HCT116 (cell line): ENCODE data around the gene LRFN4. TPM values are rescaled to one million over a fixed set of nuclear protein-coding genes. Genes with fewer than 3 reads are reported as not detected.

Experiments
- ATAC-seq: fragments of 200-7000 bp; cut with Tn5 transposase; 2 replicates; pipeline ENCODE4 v1.9.1; 2020; ENCODE audit warnings: mild to moderate bottlenecking, moderate library complexity
- BruUV-seq: library from RNA; stranded (reverse); fragments of 400-500 nt; replicated peaks from 2 replicates; lab custom pipeline; 2021; lab: Mats Ljungman, UMichigan
- CTCF ChIA-PET: fragments of 300-600 bp; sonication (Branson Sonifier 250); formaldehyde crosslinking; loops from one replicate; lab custom pipeline; 2021; ENCODE audit warnings: antibody characterized with exemption; lab: Charles Lee
- POLR2A ChIA-PET: fragments of 300-600, 350-600 bp; sonication (Branson Sonifier 250); formaldehyde crosslinking; loops from one replicate; lab custom pipeline; 2021; ENCODE audit warnings: antibody characterized with exemption; lab: Charles Lee
- RAD21 ChIA-PET, 2 experiments: fragments of 300-600 bp; sonication (Branson Sonifier 250); formaldehyde crosslinking; loops; one replicate each; lab custom pipeline; 2023; ENCODE audit warnings: low total read pairs in 2 of 2; ENCODE audit not compliant: uncharacterized antibody in 2 of 2, unreplicated experiment in 2 of 2, low non-redundant PET in 1 of 2; lab: Charles Lee
- DNase-seq: peaks from one replicate; pipeline ENCODE4 v3.0.0-alpha.2; 2010; ENCODE audit warnings: low read depth, low spot score
- H2AFZ ChIP-seq: fragments of 200-600 bp; shearing (Covaris generic), sonication (generic); 2 replicates; pipeline ENCODE4 v1.6.1; 2017; ENCODE audit warnings: low read depth, mixed run types, mixed read lengths, antibody characterized with exemption, low read length; ENCODE audit not compliant: poor library complexity, severe bottlenecking
- H3K27ac ChIP-seq: 2 replicates; pipeline ENCODE4 v1.5.1; 2012; ENCODE audit warnings: low read depth, low read length
- H3K27me3 ChIP-seq: fragments of 200-600 bp; sonication (generic); 2 replicates; pipeline ENCODE4 v1.6.1; 2016; ENCODE audit warnings: mixed run types, low read length, mixed read lengths; ENCODE audit not compliant: insufficient read depth
- H3K36me3 ChIP-seq, 2 experiments: fragments of 200-500 bp in 1 of 2; fragments of 200-600 bp in 1 of 2; sonication (Bioruptor generic) in 1 of 2; sonication (generic) in 1 of 2; 2 replicates each; pipeline versions ENCODE4 v1.5.1 to v1.6.1; 2014 to 2016; ENCODE audit warnings: low read length in 2 of 2, inconsistent platforms in 1 of 2, mixed read lengths in 1 of 2, mixed run types in 1 of 2; ENCODE audit not compliant: insufficient read depth in 2 of 2, control insufficient read depth in 1 of 2
- H3K4me1 ChIP-seq, 2 experiments: fragments of 200-600 bp in 1 of 2; sonication (generic) in 1 of 2; 2 replicates each; pipeline versions ENCODE4 v1.5.1 to v1.6.1; 2012 to 2017; ENCODE audit warnings: low read length in 2 of 2, inconsistent platforms in 1 of 2, mild to moderate bottlenecking in 1 of 2, mixed read lengths in 1 of 2, mixed run types in 1 of 2, moderate library complexity in 1 of 2; ENCODE audit not compliant: insufficient read depth in 2 of 2, control insufficient read depth in 1 of 2
- H3K4me2 ChIP-seq: fragments of 200-600 bp; sonication (generic); 2 replicates; pipeline ENCODE4 v1.6.1; 2017; ENCODE audit warnings: mixed run types, low read length, mixed read lengths
- H3K4me3 ChIP-seq, 2 experiments: fragments of 200-600 bp in 1 of 2; sonication (generic) in 1 of 2; replicated peaks in 1 of 2; 2 replicates each; pipeline ENCODE4 v1.5.1; 2011 to 2016; ENCODE audit warnings: low read length in 2 of 2, control low read depth in 1 of 2, low read depth in 1 of 2, mild to moderate bottlenecking in 1 of 2, mixed read lengths in 1 of 2, mixed run types in 1 of 2
- H3K79me2 ChIP-seq: fragments of 200-600 bp; sonication (generic); 2 replicates; pipeline ENCODE4 v1.6.1; 2017; ENCODE audit warnings: mild to moderate bottlenecking, mixed run types, low read length, moderate library complexity, mixed read lengths; ENCODE audit not compliant: insufficient read depth
- H3K9ac ChIP-seq: fragments of 200-600 bp; sonication (generic); 2 replicates; pipeline ENCODE4 v1.6.1; 2016; ENCODE audit warnings: low read length, mixed read lengths
- H3K9me2 ChIP-seq: fragments of 200-600 bp; sonication (generic), shearing (Covaris generic); 2 replicates; pipeline ENCODE4 v1.6.1; 2017; ENCODE audit warnings: mixed run types, mild to moderate bottlenecking, moderate library complexity; ENCODE audit not compliant: insufficient read depth
- H3K9me3 ChIP-seq, 2 experiments: fragments of 200-500 bp in 1 of 2; fragments of 200-600 bp in 1 of 2; sonication (Bioruptor generic) in 1 of 2; sonication (generic) in 1 of 2; 2 replicates each; pipeline ENCODE4 v1.6.1; 2014 to 2017; ENCODE audit warnings: low read length in 2 of 2, mixed read lengths in 2 of 2, inconsistent platforms in 1 of 2, low read depth in 1 of 2, mild to moderate bottlenecking in 1 of 2, mixed run types in 1 of 2, moderate library complexity in 1 of 2; ENCODE audit not compliant: control insufficient read depth in 1 of 2, insufficient read depth in 1 of 2
- H4K20me1 ChIP-seq: fragments of 200-600 bp; sonication (generic), shearing (Covaris generic); 2 replicates; pipeline ENCODE4 v1.6.1; 2017; ENCODE audit warnings: mixed run types, mild to moderate bottlenecking, moderate library complexity; ENCODE audit not compliant: insufficient read depth
- CBX3 ChIP-seq: IDR thresholded peaks from 2 replicates; pipeline ENCODE4 v1.6.1; 2012; ENCODE audit warnings: low read depth
- CTCF ChIP-seq, 3 experiments: fragments of 200-600 bp in 1 of 3; sonication (generic) in 1 of 3; IDR thresholded peaks in 2 of 3; conservative IDR thresholded peaks in 1 of 3; 2 replicates each; pipeline ENCODE4 v1.5.1; 2012 to 2017; ENCODE audit warnings: low read depth in 2 of 3, low read length in 2 of 3, antibody characterized with exemption in 1 of 3, borderline replicate concordance in 1 of 3, control low read depth in 1 of 3, mild to moderate bottlenecking in 1 of 3, mixed read lengths in 1 of 3, mixed run types in 1 of 3, moderate library complexity in 1 of 3; ENCODE audit not compliant: insufficient read depth in 1 of 3
- EGR1 ChIP-seq: IDR thresholded peaks from 2 replicates; pipeline ENCODE4 v1.6.1; 2012; ENCODE audit warnings: low read depth
- EZH2 ChIP-seq: fragments of 200-600 bp; sonication (generic); IDR thresholded peaks from 2 replicates; pipeline ENCODE4 v1.6.1; 2017; ENCODE audit warnings: antibody characterized with exemption, mixed run types
- FOSL1 ChIP-seq: IDR thresholded peaks from 2 replicates; pipeline ENCODE4 v1.6.1; 2012; ENCODE audit warnings: low read depth
- POLR2AphosphoS5 ChIP-seq: IDR thresholded peaks from 2 replicates; pipeline ENCODE4 v1.6.1; 2011; ENCODE audit warnings: mild to moderate bottlenecking, low read depth, low read length, moderate library complexity
- RAD21 ChIP-seq: IDR thresholded peaks from 2 replicates; pipeline ENCODE4 v1.6.1; 2012; ENCODE audit warnings: low read depth, mild to moderate bottlenecking
- SP1 ChIP-seq: IDR thresholded peaks from 2 replicates; pipeline ENCODE4 v1.6.1; 2012; ENCODE audit warnings: low read depth
- SRF ChIP-seq: IDR thresholded peaks from 2 replicates; pipeline ENCODE4 v1.6.1; 2012; ENCODE audit warnings: low read depth
- YY1 ChIP-seq: IDR thresholded peaks from 2 replicates; pipeline ENCODE4 v1.6.1; 2011; ENCODE audit warnings: low read length, low read depth, moderate library complexity, mild to moderate bottlenecking; ENCODE audit not compliant: insufficient replicate concordance; ENCODE audit errors: extremely low read depth
- ZFX ChIP-seq: fragments of 450-650 bp; IDR thresholded peaks from 2 replicates; pipeline ENCODE4 v1.6.1; 2017
- ZNF274 ChIP-seq: fragments of 200-500 bp; sonication (Bioruptor generic); IDR thresholded peaks from 2 replicates; pipeline ENCODE4 v1.6.1; 2014; ENCODE audit warnings: mild to moderate bottlenecking, low read depth, low read length, inconsistent platforms
- intact Hi-C: fragments of 100-400 bp; cut with micrococcal nuclease; formaldehyde crosslinking; loops from 2 replicates; pipeline ENCODE4 v1.10.0; 2022
- total RNA-seq: library from RNA; stranded (reverse); gene quantifications from one replicate; pipeline ENCODE4 v1.2.1, GENCODE V29; 2021; ENCODE audit not compliant: unreplicated experiment

Gene LRFN4
- total RNA-seq, 1 experiment from 2014 or later = 55.4 TPM

- intact Hi-C loops = no loop called here
- RAD21 ChIA-PET = no interaction called here
Measured at GRCh38 chr11:66850588-66851238, 6.2 kb upstream of the LRFN4 start.

More at GRCh38 chr11:66850588-66851238, 6.2 kb upstream of the LRFN4 start:
- Histone ChIP-seq H3K36me3 (peaks cover 0 to 14% of the 10 kb centered on the region in 2 experiments; a peak in 3 of 4 replicates), H3K27ac (no peak overlapping the region), H3K27me3 (no peaks in the 10 kb centered on the region), H3K9me3 (no peaks in the 10 kb centered on the region), H3K9me2 (no peaks in the 10 kb centered on the region), H3K4me1 (peaks cover 8 to 16% of the 10 kb centered on the region in 2 experiments; a peak in 3 of 4 replicates), H3K4me2 (no peak overlapping the region), H3K4me3 (no peak overlapping the region), H3K79me2 (peaks cover 11% of the 10 kb centered on the region; the same call in 1 of the 2 replicates), H2AFZ (no peak overlapping the region), H4K20me1 (no peaks in the 10 kb centered on the region), H3K9ac (no peak overlapping the region)
- CTCF ChIA-PET = interaction anchor here (1.3 kb wide), 1 partner anchor 32 kb away, joined by 4 read pairs; no protein-coding TSS in a partner anchor
- ATAC-seq (no peak), DNase-seq (no peak)
- TF ChIP-seq EZH2 (no peak), CBX3 (no peak), CTCF (IDR thresholded peaks at IDR 0.05 in 2 of 3, conservative IDR thresholded peaks at IDR 0.05 in 1 of 3; ENCODE audit: borderline replicate concordance in 1 of 3, insufficient read depth in 1 of 3, low read depth in 2 of 3, low read length in 2 of 3) (no peak), ZNF274 (no peak), RAD21 (no peak), SP1 (no peak), POLR2AphosphoS5 (no peak), YY1 (no peak), SRF (no peak), FOSL1 (no peak), ZFX (no peak), EGR1 (no peak)
- POLR2A ChIA-PET = no interaction called here
- no TSS peak for BruUV-seq
